ENCODE results near the gene FBXW11. TPM values are rescaled to one million over a fixed set of nuclear protein-coding genes. Genes with fewer than 3 reads are reported as not detected.

Gene FBXW11
- total RNA-seq, 1 experiment from 2014 or later: 52.2 TPM

DNA sequence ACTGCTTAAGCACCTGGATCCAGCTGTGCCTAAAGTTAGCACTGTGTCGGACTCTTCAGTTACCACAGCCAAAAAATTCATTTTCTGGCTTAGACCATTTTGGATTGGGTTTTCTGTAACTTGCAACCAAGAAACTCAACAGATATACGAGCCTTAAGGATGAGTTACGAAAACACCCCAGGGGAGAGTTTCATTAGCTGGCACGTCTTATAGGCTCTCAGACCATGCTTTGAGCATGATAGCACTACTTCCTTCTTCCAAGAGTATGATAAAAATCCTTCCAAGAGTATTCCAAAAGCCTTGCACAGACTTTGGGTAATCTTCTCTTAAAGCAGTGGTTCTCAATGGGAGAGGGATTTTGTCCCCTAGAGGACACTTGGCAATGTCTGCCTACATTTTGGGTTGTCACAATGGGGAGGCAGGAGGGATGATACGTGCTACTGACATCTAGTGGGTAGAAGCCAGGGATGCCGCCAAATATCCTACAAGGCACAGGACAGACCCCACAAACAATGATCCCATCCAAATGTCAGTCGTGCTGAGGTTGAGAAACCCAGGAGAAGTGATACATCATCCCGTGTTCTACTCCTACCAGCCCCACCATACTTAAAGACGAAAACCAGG is 156.0 kb downstream of the FBXW11 start (continued):
- TF ChIP-seq KAT7 (CRISPR knock-in tag; IDR thresholded peaks at IDR 0.05; ENCODE audit: borderline replicate concordance) (no peak), FOXP1 (CRISPR knock-in tag; IDR thresholded peaks at IDR 0.05; ENCODE audit: borderline replicate concordance) (no peak), FOXJ3 (CRISPR knock-in tag; IDR thresholded peaks at IDR 0.05; ENCODE audit: borderline replicate concordance) (no peak), NFYB (CRISPR knock-in tag; conservative IDR thresholded peaks at IDR 0.05; ENCODE audit: low read depth) (no peak), NFATC4 (CRISPR knock-in tag; IDR thresholded peaks at IDR 0.05) (no peak), ZNF121 (CRISPR knock-in tag; IDR thresholded peaks at IDR 0.05) (no peak), SMAD4 (CRISPR knock-in tag; IDR thresholded peaks at IDR 0.05) (no peak)
- TF ChIP-seq, protein P1, sequence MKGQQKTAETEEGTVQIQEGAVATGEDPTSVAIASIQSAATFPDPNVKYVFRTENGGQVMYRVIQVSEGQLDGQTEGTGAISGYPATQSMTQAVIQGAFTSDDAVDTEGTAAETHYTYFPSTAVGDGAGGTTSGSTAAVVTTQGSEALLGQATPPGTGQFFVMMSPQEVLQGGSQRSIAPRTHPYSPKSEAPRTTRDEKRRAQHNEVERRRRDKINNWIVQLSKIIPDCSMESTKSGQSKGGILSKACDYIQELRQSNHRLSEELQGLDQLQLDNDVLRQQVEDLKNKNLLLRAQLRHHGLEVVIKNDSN (CRISPR knock-in tag; IDR thresholded peaks at IDR 0.05): no peak
- TF ChIP-seq, protein P2, sequence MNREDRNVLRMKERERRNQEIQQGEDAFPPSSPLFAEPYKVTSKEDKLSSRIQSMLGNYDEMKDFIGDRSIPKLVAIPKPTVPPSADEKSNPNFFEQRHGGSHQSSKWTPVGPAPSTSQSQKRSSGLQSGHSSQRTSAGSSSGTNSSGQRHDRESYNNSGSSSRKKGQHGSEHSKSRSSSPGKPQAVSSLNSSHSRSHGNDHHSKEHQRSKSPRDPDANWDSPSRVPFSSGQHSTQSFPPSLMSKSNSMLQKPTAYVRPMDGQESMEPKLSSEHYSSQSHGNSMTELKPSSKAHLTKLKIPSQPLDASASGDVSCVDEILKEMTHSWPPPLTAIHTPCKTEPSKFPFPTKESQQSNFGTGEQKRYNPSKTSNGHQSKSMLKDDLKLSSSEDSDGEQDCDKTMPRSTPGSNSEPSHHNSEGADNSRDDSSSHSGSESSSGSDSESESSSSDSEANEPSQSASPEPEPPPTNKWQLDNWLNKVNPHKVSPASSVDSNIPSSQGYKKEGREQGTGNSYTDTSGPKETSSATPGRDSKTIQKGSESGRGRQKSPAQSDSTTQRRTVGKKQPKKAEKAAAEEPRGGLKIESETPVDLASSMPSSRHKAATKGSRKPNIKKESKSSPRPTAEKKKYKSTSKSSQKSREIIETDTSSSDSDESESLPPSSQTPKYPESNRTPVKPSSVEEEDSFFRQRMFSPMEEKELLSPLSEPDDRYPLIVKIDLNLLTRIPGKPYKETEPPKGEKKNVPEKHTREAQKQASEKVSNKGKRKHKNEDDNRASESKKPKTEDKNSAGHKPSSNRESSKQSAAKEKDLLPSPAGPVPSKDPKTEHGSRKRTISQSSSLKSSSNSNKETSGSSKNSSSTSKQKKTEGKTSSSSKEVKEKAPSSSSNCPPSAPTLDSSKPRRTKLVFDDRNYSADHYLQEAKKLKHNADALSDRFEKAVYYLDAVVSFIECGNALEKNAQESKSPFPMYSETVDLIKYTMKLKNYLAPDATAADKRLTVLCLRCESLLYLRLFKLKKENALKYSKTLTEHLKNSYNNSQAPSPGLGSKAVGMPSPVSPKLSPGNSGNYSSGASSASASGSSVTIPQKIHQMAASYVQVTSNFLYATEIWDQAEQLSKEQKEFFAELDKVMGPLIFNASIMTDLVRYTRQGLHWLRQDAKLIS (CRISPR knock-in tag; IDR thresholded peaks at IDR 0.05; ENCODE audit: borderline replicate concordance): no peak

DNA sequence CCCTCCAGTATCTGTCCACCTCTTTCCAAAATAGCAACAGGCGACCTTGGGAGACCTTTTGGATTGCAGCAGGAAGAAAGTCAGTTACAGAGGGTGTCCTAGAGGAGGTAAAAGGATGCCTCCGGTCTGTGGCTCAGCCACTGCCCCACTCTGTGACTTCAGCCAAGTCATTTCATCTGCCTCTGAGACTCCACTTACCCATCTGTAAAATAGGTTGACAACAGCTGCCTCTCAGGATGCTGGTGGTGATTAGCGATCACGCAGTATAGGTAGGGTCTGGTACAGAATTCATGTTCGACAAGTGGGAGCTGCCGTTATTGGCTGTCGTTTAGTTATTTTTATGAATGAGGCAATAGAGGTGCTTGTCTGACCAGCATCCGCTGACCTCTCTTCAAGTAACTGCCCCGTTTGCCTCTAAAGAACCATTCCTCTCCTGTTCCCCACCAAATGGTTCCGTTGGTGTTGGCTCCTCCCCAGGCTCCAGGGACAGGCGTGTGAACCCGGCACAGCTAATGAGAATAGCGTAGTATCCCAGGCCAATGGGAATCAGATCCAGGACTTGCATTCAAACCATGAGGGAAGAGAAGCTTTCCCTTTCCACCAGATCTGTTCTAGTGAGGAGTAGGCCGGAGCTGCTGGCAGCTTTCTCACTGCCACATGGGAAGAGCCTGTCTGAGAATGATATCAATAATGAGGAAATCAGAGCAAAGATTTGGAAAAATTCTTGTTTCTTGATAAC is 156.7 kb downstream of the FBXW11 start:
- no peak for ATAC-seq
- no peak for DNase-seq (ENCODE audit: low spot score)
- ChIA-PET POLR2A (no interaction called here), CTCF (interaction anchor here (1.0 to 1.2 kb wide), 4 partner anchors 9 to 431 kb away, joined by 3 to 8 read pairs (median 4); partner anchors contain the start of gene FGF18)
- no peaks in the 10 kb centered on the region for H3K27me3 Mint-ChIP-seq (ENCODE audit: low read depth)
- no peaks in the 10 kb centered on the region for H3K9me3 Mint-ChIP-seq
- H3K36me3 Mint-ChIP-seq: no peaks in the 10 kb centered on the region; the same call in 1 of the 2 replicates
- peaks cover 11% of the 10 kb centered on the region for H3K4me1 Mint-ChIP-seq
- H3K4me3 Mint-ChIP-seq: no peak overlapping the region
- no peak overlapping the region for H3K27ac Mint-ChIP-seq
- TF ChIP-seq, protein P3, sequence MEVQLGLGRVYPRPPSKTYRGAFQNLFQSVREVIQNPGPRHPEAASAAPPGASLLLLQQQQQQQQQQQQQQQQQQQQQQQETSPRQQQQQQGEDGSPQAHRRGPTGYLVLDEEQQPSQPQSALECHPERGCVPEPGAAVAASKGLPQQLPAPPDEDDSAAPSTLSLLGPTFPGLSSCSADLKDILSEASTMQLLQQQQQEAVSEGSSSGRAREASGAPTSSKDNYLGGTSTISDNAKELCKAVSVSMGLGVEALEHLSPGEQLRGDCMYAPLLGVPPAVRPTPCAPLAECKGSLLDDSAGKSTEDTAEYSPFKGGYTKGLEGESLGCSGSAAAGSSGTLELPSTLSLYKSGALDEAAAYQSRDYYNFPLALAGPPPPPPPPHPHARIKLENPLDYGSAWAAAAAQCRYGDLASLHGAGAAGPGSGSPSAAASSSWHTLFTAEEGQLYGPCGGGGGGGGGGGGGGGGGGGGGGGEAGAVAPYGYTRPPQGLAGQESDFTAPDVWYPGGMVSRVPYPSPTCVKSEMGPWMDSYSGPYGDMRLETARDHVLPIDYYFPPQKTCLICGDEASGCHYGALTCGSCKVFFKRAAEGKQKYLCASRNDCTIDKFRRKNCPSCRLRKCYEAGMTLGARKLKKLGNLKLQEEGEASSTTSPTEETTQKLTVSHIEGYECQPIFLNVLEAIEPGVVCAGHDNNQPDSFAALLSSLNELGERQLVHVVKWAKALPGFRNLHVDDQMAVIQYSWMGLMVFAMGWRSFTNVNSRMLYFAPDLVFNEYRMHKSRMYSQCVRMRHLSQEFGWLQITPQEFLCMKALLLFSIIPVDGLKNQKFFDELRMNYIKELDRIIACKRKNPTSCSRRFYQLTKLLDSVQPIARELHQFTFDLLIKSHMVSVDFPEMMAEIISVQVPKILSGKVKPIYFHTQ (CRISPR knock-in tag; IDR thresholded peaks at IDR 0.05): no peak
- TF ChIP-seq ZNF263 (CRISPR knock-in tag; IDR thresholded peaks at IDR 0.05; ENCODE audit: low read depth): no peak
- TF ChIP-seq, protein P4, sequence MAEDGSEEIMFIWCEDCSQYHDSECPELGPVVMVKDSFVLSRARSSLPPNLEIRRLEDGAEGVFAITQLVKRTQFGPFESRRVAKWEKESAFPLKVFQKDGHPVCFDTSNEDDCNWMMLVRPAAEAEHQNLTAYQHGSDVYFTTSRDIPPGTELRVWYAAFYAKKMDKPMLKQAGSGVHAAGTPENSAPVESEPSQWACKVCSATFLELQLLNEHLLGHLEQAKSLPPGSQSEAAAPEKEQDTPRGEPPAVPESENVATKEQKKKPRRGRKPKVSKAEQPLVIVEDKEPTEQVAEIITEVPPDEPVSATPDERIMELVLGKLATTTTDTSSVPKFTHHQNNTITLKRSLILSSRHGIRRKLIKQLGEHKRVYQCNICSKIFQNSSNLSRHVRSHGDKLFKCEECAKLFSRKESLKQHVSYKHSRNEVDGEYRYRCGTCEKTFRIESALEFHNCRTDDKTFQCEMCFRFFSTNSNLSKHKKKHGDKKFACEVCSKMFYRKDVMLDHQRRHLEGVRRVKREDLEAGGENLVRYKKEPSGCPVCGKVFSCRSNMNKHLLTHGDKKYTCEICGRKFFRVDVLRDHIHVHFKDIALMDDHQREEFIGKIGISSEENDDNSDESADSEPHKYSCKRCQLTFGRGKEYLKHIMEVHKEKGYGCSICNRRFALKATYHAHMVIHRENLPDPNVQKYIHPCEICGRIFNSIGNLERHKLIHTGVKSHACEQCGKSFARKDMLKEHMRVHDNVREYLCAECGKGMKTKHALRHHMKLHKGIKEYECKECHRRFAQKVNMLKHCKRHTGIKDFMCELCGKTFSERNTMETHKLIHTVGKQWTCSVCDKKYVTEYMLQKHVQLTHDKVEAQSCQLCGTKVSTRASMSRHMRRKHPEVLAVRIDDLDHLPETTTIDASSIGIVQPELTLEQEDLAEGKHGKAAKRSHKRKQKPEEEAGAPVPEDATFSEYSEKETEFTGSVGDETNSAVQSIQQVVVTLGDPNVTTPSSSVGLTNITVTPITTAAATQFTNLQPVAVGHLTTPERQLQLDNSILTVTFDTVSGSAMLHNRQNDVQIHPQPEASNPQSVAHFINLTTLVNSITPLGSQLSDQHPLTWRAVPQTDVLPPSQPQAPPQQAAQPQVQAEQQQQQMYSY (CRISPR knock-in tag; IDR thresholded peaks at IDR 0.05): no peak
- TF ChIP-seq RORB (CRISPR knock-in tag; IDR thresholded peaks at IDR 0.05): no peak
- TF ChIP-seq TEAD1 (CRISPR knock-in tag; IDR thresholded peaks at IDR 0.05): no peak
- TF ChIP-seq, protein P5, sequence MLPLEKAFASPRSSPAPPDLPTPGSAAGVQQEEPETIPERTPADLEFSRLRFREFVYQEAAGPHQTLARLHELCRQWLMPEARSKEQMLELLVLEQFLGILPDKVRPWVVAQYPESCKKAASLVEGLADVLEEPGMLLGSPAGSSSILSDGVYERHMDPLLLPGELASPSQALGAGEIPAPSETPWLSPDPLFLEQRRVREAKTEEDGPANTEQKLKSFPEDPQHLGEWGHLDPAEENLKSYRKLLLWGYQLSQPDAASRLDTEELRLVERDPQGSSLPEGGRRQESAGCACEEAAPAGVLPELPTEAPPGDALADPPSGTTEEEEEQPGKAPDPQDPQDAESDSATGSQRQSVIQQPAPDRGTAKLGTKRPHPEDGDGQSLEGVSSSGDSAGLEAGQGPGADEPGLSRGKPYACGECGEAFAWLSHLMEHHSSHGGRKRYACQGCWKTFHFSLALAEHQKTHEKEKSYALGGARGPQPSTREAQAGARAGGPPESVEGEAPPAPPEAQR (CRISPR knock-in tag; IDR thresholded peaks at IDR 0.05): no peak
- no peak for TF ChIP-seq ZNF423 (CRISPR knock-in tag; IDR thresholded peaks at IDR 0.05)
- no peak for TF ChIP-seq GRHL2 (CRISPR knock-in tag; IDR thresholded peaks at IDR 0.05; ENCODE audit: insufficient replicate concordance, severe bottlenecking)
- no peak for TF ChIP-seq TCF7 (CRISPR knock-in tag; IDR thresholded peaks at IDR 0.05; ENCODE audit: low read depth)
- no peak for TF ChIP-seq HMGA2 (CRISPR knock-in tag; IDR thresholded peaks at IDR 0.05)
- TF ChIP-seq, protein P6, sequence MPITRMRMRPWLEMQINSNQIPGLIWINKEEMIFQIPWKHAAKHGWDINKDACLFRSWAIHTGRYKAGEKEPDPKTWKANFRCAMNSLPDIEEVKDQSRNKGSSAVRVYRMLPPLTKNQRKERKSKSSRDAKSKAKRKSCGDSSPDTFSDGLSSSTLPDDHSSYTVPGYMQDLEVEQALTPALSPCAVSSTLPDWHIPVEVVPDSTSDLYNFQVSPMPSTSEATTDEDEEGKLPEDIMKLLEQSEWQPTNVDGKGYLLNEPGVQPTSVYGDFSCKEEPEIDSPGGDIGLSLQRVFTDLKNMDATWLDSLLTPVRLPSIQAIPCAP (CRISPR knock-in tag; IDR thresholded peaks at IDR 0.05): no peak
- TF ChIP-seq, protein P7, sequence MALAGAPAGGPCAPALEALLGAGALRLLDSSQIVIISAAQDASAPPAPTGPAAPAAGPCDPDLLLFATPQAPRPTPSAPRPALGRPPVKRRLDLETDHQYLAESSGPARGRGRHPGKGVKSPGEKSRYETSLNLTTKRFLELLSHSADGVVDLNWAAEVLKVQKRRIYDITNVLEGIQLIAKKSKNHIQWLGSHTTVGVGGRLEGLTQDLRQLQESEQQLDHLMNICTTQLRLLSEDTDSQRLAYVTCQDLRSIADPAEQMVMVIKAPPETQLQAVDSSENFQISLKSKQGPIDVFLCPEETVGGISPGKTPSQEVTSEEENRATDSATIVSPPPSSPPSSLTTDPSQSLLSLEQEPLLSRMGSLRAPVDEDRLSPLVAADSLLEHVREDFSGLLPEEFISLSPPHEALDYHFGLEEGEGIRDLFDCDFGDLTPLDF (CRISPR knock-in tag; IDR thresholded peaks at IDR 0.05): no peak
